ENCODE data around the gene UBE2J2.

UBE2J2 gene

GRCh38 chr1:1309251-1310108 is 35.8 kb upstream of the UBE2J2 start:
- DNase-seq = no peak

GRCh38 chr1:1308756-1309250 is 35.1 kb upstream of the UBE2J2 start:
- DNase-seq = no peak

GRCh38 chr1:1307923-1308755 is 34.5 kb upstream of the UBE2J2 start, which contains the start of the genes ACAP3 and PUSL1:
Gene ACAP3 (minus strand): TSS chr1:1307930. CDS start chr1:1307815, 115 bp downstream.
Gene PUSL1 (plus strand): TSS chr1:1308597. CDS start chr1:1308644, 47 bp downstream.
- peak; percentile 69 for DNase-seq

GRCh38 chr1:1307261-1307922 is 33.7 kb upstream of the UBE2J2 start:
- DNase-seq = no peak

GRCh38 chr1:1306661-1307260 is 33.1 kb upstream of the UBE2J2 start:
- DNase-seq = no peak

GRCh38 chr1:1306070-1306660 is 32.5 kb upstream of the UBE2J2 start:
- no peak for DNase-seq

- peak; percentile 28 for DNase-seq
These were observed 31.8 kb upstream of the UBE2J2 start for GRCh38 chr1:1305300-1306069.

- peak; percentile 70 for DNase-seq
These were observed 31.0 kb upstream of the UBE2J2 start for GRCh38 chr1:1304331-1305299.

- no peak for DNase-seq
These were observed 30.1 kb upstream of the UBE2J2 start for GRCh38 chr1:1303736-1304135.

GRCh38 chr1:1302951-1303509 is 29.4 kb upstream of the UBE2J2 start:
- no peak for DNase-seq

GRCh38 chr1:1302006-1302430 is 28.4 kb upstream of the UBE2J2 start:
- DNase-seq = no peak

GRCh38 chr1:1300352-1300739 is 26.7 kb upstream of the UBE2J2 start:
- DNase-seq = no peak

- no peak for DNase-seq
These were observed 26.2 kb upstream of the UBE2J2 start for GRCh38 chr1:1299686-1300351.

- DNase-seq = peak; percentile 60
These were observed 25.4 kb upstream of the UBE2J2 start for GRCh38 chr1:1298861-1299685.

GRCh38 chr1:1297802-1298424 is 24.3 kb upstream of the UBE2J2 start:
- no peak for DNase-seq

- no peak for DNase-seq
These were observed 22.7 kb upstream of the UBE2J2 start for GRCh38 chr1:1296070-1297061.

Measured in SHP77 treated with DMSO at 0.1 percent for 48 hours (cell line).